HEK293T (cell line): Measurements from ENCODE around the gene GYPB.
"Not testable (repeated sequence)": the region's sequence is repeated elsewhere in the genome, so short reads cannot be mapped to it uniquely, and the experiment has no call there.

Experiments
- BHLHE40 ChIP-seq: fragments of 450-650 bp; IDR thresholded peaks from 2 replicates; pipeline ENCODE4 v1.6.1; 2016; ENCODE audit warnings: mild to moderate bottlenecking, moderate library complexity, borderline replicate concordance
- FOXK2 ChIP-seq: fragments of 450-650 bp; IDR thresholded peaks from 2 replicates; pipeline ENCODE4 v1.6.1; 2016; ENCODE audit warnings: mild to moderate bottlenecking
- HDGF ChIP-seq: fragments of 450-650 bp; IDR thresholded peaks from 2 replicates; pipeline ENCODE4 v1.6.1; 2017; ENCODE audit warnings: antibody characterized with exemption, borderline replicate concordance
- SP1 ChIP-seq: fragments of 450-650 bp; IDR thresholded peaks from 2 replicates; pipeline ENCODE4 v1.6.1; 2017
- TARDBP ChIP-seq: fragments of 450-650 bp; IDR thresholded peaks from 2 replicates; pipeline ENCODE4 v1.6.1; 2016

GRCh38 chr4:144003890-144004265 lies 15.3 kb downstream of the GYPB start:
- TF ChIP-seq BHLHE40, HDGF, FOXK2, TARDBP, SP1: not testable (repeated sequence)
